HAP-1 (cell line): Measurements from ENCODE around the gene NCBP2L.

Experiments
- DNase-seq, 2 experiments: peaks; one replicate each; pipeline ENCODE4 v3.0.0-alpha.2; 2016 to 2020; ENCODE audit warnings: low spot score in 2 of 2
- H3K27me3 ChIP-seq: fragments of 250-450 bp; sonication (Bioruptor Pico); 2 replicates; pipeline ENCODE4 v1.5.1; 2020; ENCODE audit warnings: low read depth, mild to moderate bottlenecking, moderate library complexity
- H3K36me3 ChIP-seq: fragments of 250-450 bp; sonication (Bioruptor Pico); replicated peaks from 2 replicates; pipeline ENCODE4 v1.5.1; 2020; ENCODE audit warnings: mild to moderate bottlenecking
- H3K4me1 ChIP-seq: fragments of 250-450 bp; sonication (Bioruptor Pico); 2 replicates; pipeline ENCODE4 v1.5.1; 2020; ENCODE audit warnings: mild to moderate bottlenecking
- H3K4me3 ChIP-seq: fragments of 250-450 bp; sonication (Bioruptor Pico); 2 replicates; pipeline ENCODE4 v1.5.1; 2020; ENCODE audit warnings: mild to moderate bottlenecking, moderate library complexity
- H3K9me3 ChIP-seq: fragments of 250-450 bp; sonication (Bioruptor Pico); 2 replicates; pipeline ENCODE4 v1.5.1; 2020; ENCODE audit warnings: mild to moderate bottlenecking, moderate library complexity
- in situ Hi-C: fragments of 300-500 bp; cut with MboI; formaldehyde crosslinking; loops from 3 replicates; pipeline ENCODE4 v1.14.3; 2020; ENCODE audit warnings: low sequenced_read_pairs, inconsistent platforms, mixed read lengths

The NCBP2L gene

GRCh38 chrX:107764845-107765608 is 12.5 kb upstream of the NCBP2L start:
- no peaks in the 10 kb centered on the region for H3K9me3 ChIP-seq
- DNase-seq, result no peak
- peaks cover 2% of the 10 kb centered on the region for H3K4me1 ChIP-seq
- no peaks in the 10 kb centered on the region for H3K27me3 ChIP-seq
- H3K36me3 ChIP-seq, result no peaks in the 10 kb centered on the region
- in situ Hi-C loops, result no loop called here
- H3K4me3 ChIP-seq, result no peak overlapping the region

GRCh38 chrX:107766470-107767150 is 10.9 kb upstream of the NCBP2L start:
- in situ Hi-C loops, result no loop called here
- no peak for DNase-seq

GRCh38 chrX:107768051-107768450 is 9.5 kb upstream of the NCBP2L start:
- DNase-seq, result no peak
- Histone ChIP-seq H3K4me1 (peaks cover 3% of the 10 kb centered on the region), H3K36me3 (no peaks in the 10 kb centered on the region), H3K27me3 (no peaks in the 10 kb centered on the region), H3K9me3 (no peaks in the 10 kb centered on the region), H3K4me3 (no peak overlapping the region)
- in situ Hi-C loops, result no loop called here

More at GRCh38 chrX:107766470-107767150, 10.9 kb upstream of the NCBP2L start:
- Histone ChIP-seq H3K27me3 (no peaks in the 10 kb centered on the region), H3K9me3 (no peaks in the 10 kb centered on the region), H3K36me3 (no peaks in the 10 kb centered on the region), H3K4me3 (no peak overlapping the region), H3K4me1 (peaks cover 2% of the 10 kb centered on the region)

GRCh38 chrX:107769581-107770317 is 7.8 kb upstream of the NCBP2L start:
- Histone ChIP-seq H3K36me3 (no peaks in the 10 kb centered on the region), H3K4me1 (peaks cover 8% of the 10 kb centered on the region), H3K9me3 (no peaks in the 10 kb centered on the region), H3K4me3 (no peak overlapping the region), H3K27me3 (no peaks in the 10 kb centered on the region)
- in situ Hi-C loops, result no loop called here
- peak in 1 of 2 experiments; percentile 6 for DNase-seq

- H3K36me3 ChIP-seq, result no peaks in the 10 kb centered on the region
- no peaks in the 10 kb centered on the region for H3K27me3 ChIP-seq
- H3K4me3 ChIP-seq, result no peak overlapping the region
- in situ Hi-C loops, result no loop called here
- no peaks in the 10 kb centered on the region for H3K9me3 ChIP-seq
- H3K4me1 ChIP-seq, result peaks cover 19% of the 10 kb centered on the region
- peak in 1 of 2 experiments; percentile 50 for DNase-seq
Observed at GRCh38 chrX:107773206-107773605, 4.3 kb upstream of the NCBP2L start.

- no peak for DNase-seq
- no peak overlapping the region for H3K4me3 ChIP-seq
- in situ Hi-C loops, result no loop called here
- H3K4me1 ChIP-seq, result peaks cover 19% of the 10 kb centered on the region
- H3K27me3 ChIP-seq, result no peaks in the 10 kb centered on the region
- H3K36me3 ChIP-seq, result no peaks in the 10 kb centered on the region
- no peaks in the 10 kb centered on the region for H3K9me3 ChIP-seq
Observed at GRCh38 chrX:107773906-107774435, 3.6 kb upstream of the NCBP2L start.

- in situ Hi-C loops, result loop anchor here (5.0 to 25.0 kb wide), 3 partner anchors 113 to 788 kb away; no protein-coding TSS in a partner anchor
- no peaks in the 10 kb centered on the region for H3K9me3 ChIP-seq
- peaks cover 16% of the 10 kb centered on the region for H3K4me1 ChIP-seq
- H3K4me3 ChIP-seq, result peak overlapping the region; percentile 36
- no peaks in the 10 kb centered on the region for H3K27me3 ChIP-seq
- no peaks in the 10 kb centered on the region for H3K36me3 ChIP-seq
- DNase-seq, result no peak
Observed at GRCh38 chrX:107775000-107775733, 2.4 kb upstream of the NCBP2L start.

- DNase-seq, result peak; percentile 79 to 88
- Histone ChIP-seq H3K9me3 (no peaks in the 10 kb centered on the region), H3K4me3 (peak within 1 kb of the TSS; percentile 36), H3K4me1 (peaks cover 16% of the 10 kb centered on the region), H3K27me3 (no peaks in the 10 kb centered on the region), H3K36me3 (no peaks in the 10 kb centered on the region)
- in situ Hi-C loops, result loop anchor here (5.0 to 25.0 kb wide), 3 partner anchors 114 to 789 kb away; no protein-coding TSS in a partner anchor
Observed at GRCh38 chrX:107775734-107776511, 1.6 kb upstream of the NCBP2L start, which contains the start of gene TSC22D3. TSS of gene TSC22D3 (minus strand) at chrX:107775787. CDS start at chrX:107775419, 368 bp downstream.

- H3K27me3 ChIP-seq, result no peaks in the 10 kb centered on the region
- H3K9me3 ChIP-seq, result no peaks in the 10 kb centered on the region
- peak; percentile 88 to 90 for DNase-seq
- H3K36me3 ChIP-seq, result no peaks in the 10 kb centered on the region
- H3K4me3 ChIP-seq, result peak overlapping the region; percentile 36
- in situ Hi-C loops, result loop anchor here (5.0 to 25.0 kb wide), 3 partner anchors 115 to 790 kb away; no protein-coding TSS in a partner anchor
- peaks cover 16% of the 10 kb centered on the region for H3K4me1 ChIP-seq
Observed at GRCh38 chrX:107776649-107777535, 641 bp upstream of the NCBP2L start.

- H3K4me1 ChIP-seq, result peaks cover 8% of the 10 kb centered on the region
- H3K36me3 ChIP-seq, result no peaks in the 10 kb centered on the region
- H3K27me3 ChIP-seq, result peaks cover 7% of the 10 kb centered on the region
- H3K9me3 ChIP-seq, result no peaks in the 10 kb centered on the region
- in situ Hi-C loops, result loop anchor here (25.0 kb wide), 2 partner anchors 243 to 793 kb away; no protein-coding TSS in a partner anchor
- H3K4me3 ChIP-seq, result no peak overlapping the region
- no peak for DNase-seq
Observed at GRCh38 chrX:107780525-107780924, 3.0 kb downstream of the NCBP2L start.

GRCh38 chrX:107787827-107788226 is 10.3 kb downstream of the NCBP2L start:
- Histone ChIP-seq H3K27me3 (peaks cover 25% of the 10 kb centered on the region), H3K4me3 (no peak overlapping the region), H3K9me3 (0 out of 2 replicates have a peak, but pooled peaks cover 3% of the 10 kb centered on the region), H3K36me3 (no peaks in the 10 kb centered on the region), H3K4me1 (no peaks in the 10 kb centered on the region)
- no peak for DNase-seq
- in situ Hi-C loops, result loop anchor here (25.0 kb wide), 2 partner anchors 251 to 801 kb away; no protein-coding TSS in a partner anchor
